GM15510 (cell line): ENCODE results near the gene ZFR2.

ENCODE experiments used
- POLR2A ChIP-seq: IDR thresholded peaks from 3 replicates; pipeline ENCODE4 v1.6.1; 2011; ENCODE audit warnings: borderline replicate concordance; ENCODE audit not compliant: insufficient read length; ENCODE audit errors: extremely low read depth

Gene ZFR2

GRCh38 chr19:3800996-3801395, 67.8 kb downstream of the ZFR2 start:
- TF ChIP-seq POLR2A = no peak

GRCh38 chr19:3798137-3798536, 70.7 kb downstream of the ZFR2 start:
- TF ChIP-seq POLR2A = no peak

- no peak for TF ChIP-seq POLR2A
These were observed 72.5 kb downstream of the ZFR2 start for GRCh38 chr19:3796358-3796757.

DNA sequence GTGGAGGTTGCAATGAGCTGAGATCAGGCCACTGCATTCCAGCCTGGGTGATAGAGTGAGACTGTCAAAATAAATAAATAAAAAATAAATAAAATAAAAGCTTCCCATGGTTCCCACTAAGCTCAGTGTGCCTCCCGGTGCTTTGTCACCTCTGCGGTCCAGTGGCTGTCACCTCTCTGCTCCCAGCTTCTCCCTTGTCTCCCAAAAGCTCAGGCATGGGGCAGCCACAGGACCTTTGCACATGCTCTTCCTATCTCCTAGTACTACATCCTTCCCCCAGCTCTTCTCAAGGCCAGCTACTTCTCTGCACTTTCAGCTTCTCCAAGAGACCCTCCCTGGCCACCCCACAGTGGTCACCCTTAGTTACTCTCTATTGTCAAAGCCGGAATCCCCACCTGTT, 75.0 kb downstream of the ZFR2 start:
- no peak for TF ChIP-seq POLR2A

- TF ChIP-seq POLR2A = no peak
These were observed 76.7 kb downstream of the ZFR2 start for GRCh38 chr19:3792114-3792513.

- no peak for TF ChIP-seq POLR2A
These were observed 77.9 kb downstream of the ZFR2 start for GRCh38 chr19:3790941-3791340.

GRCh38 chr19:3790209-3790734, 78.6 kb downstream of the ZFR2 start:
- TF ChIP-seq POLR2A = no peak

- no peak for TF ChIP-seq POLR2A
These were observed 79.7 kb downstream of the ZFR2 start for GRCh38 chr19:3788996-3789778.

DNA sequence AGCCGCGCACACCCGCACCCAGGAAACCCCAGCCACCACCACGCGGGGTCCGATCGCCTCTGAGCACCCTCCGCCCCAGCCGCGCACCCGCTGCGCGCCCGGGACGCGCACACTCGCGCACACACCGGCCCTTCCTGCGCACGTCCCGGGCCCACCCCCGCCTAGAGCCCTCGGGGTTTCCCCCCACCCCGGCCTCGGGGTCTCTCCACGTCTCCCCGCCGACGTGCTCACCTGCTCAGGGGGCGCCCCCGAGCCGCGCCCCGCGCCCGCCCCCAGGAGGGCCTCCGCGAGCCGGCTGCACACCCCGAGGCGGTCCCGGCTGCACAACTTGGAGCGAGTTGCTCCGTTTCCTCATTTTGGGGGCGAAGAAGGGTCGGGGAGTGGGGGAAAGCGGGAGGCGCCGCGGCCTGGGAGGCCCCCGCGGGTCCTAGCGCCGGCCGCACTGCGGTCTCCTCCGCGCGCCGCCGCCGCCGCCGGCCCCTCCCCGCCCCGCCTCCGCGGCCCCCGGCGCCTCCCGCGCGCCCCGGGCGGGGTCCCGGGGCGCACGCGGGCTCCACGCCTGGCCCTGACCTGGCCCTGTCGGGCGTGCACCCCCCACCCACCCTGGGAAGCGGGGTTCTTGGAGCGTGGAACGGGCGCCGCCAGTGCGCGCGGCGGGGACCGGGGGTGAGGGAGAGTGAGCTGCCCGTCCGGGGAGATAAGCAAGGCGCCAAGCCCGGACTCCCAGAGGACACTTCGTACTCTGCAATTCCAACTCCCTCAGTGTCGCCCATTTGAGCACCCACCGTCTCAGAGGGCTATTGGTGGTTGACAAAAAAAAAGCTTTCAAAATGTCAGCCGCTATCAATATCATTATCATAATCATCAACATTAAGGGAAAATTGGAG, 82.7 kb downstream of the ZFR2 start, which contains the start of gene MATK:
MATK (minus strand) TSS at position 444 of the 887 bp plus-strand sequence. CDS start 1,246 bp downstream, outside the sequence.
- TF ChIP-seq POLR2A = no peak

DNA sequence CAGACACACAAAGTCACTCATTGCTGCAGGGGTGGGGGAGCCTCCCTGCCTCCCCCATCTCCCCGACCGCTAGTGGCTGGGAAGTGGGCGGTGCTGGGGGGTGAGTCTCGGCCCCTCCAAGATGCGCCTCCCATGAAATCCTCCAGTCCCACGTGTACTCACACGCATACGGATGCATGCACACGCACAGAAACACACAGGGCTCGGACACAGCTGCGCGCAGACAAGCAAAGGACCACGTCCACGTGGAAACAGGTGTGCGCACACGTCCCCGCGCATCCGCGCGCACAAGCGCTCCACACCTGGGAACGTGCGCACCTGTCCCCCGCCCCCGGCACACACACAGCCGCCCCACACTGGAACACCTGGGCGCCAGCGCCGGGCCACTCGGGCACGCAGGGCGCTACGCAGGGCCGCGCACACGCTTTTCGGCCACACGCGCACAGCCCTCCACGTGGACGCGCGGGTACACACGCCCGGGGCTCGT, 83.3 kb downstream of the ZFR2 start:
- no peak for TF ChIP-seq POLR2A

DNA sequence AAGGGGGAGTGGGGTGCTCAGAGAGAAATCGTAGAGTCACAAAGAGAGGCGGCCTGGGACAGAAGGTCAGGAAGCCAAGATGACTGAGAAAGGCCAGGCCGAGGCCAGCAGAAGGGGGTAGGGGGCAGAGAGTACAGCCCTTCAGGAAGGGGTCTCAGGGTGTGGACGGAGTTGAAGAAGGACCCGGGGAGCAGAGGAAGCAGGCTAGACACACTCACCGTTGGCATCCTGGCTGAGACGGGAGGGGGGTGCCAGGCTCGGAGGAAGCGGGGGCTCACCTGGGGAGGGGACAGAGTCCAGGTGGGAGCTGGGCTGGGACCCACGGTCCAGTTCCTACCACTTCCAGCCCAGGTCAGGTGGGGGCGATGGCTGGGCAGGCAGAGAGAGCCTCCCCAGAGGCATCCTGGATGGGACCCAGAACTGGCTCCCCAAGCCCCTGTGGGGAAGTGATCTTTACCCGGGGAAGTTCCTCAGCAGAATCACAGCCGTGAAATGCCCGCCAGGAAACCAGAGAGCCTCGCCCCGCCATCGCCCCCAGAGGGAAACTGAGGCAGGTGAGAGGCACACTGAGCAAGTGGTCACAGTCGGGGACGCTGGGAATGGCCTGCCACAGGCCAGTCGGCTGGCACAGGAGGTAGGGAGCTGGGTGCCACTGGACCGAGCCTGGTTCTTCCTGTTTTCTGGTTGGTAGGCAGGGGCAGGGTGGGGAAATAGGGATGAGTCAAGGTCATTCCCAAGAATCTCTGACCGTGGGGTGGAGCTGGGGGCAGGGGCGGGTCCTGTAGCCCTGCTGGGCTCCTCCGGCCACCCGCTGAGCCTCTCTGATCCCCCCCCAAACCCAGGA, 84.0 kb downstream of the ZFR2 start:
- TF ChIP-seq POLR2A = no peak

DNA sequence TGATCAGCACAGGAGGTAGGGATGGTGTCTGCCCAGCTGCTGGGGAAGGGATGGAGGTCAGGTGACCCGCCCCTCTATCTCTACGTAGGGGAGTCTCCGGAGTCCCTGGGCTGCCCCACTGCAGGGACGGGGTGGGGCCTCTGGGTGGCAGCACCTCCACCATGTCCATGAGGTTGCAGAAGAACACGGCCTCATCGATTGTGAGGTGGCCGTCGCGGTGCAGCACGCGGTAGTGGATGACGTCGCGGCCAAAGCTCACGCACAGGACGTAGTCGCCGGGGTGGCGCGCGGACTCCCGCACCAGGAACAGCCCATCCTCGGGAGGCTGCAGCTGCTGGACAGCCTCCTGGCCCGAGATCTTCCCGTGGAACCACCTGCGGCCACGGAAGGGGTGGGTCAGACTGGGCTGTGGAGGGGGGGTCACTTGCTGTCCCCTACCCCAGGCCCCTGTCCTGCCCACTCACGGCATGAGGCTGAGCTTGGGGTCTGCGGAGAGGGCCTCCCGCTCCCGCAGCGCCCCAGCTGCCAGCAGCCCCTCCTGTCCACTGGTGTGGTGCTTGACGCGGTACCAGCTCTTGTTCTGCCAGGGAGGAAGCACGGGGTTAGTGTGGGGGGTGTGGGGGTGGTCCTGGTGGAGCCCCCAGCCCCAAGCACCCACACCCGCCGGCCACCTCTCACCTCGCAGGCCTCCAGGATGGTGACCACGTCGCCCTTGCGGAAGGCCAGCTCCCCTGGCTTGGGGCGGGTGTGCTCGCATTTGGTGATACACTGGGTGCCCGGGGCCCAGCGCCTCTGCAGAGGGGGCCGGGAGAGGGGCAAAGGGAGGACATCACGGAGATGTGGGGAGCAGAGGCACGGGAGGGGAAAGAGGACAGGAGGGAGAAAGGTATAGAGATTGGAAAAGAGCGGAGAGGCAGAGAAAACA, 84.9 kb downstream of the ZFR2 start:
- no peak for TF ChIP-seq POLR2A

DNA sequence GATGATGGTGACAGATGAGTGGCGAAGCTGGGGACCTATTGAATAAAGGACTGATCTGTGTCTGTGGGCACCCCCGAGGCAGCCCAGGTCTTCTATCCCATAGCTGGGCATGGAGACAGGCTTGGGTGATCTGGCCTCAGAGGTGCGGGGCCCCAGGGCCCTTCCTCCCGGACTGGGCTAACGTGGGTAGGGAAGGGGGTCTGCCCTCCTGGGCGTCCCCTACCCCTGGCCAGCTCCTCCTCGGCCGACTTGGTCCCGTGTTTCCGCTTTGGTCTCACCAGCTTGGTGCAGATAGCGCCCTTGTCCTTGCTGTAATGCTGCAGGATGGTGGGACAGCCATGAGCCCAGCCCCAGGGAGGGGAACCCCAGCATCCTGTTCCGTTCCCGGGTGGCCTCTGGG, 85.9 kb downstream of the ZFR2 start:
- no peak for TF ChIP-seq POLR2A
